HUES6 (cell line): Measurements from ENCODE around the gene PLCXD1.
"Not testable (repeated sequence)": the region's sequence is repeated elsewhere in the genome, so short reads cannot be mapped to it uniquely, and the experiment has no call there.

Source experiments
- H3K27ac ChIP-seq: 2 replicates; pipeline ENCODE4 v1.7.0; 2013; ENCODE audit warnings: low read depth, mild to moderate bottlenecking, low read length, inconsistent platforms
- H3K27me3 ChIP-seq: 2 replicates; pipeline ENCODE4 v1.6.1; 2013; ENCODE audit warnings: low read length; ENCODE audit not compliant: control insufficient read depth, insufficient read depth
- H3K36me3 ChIP-seq: 2 replicates; pipeline ENCODE4 v1.6.1; 2013; ENCODE audit warnings: low read length; ENCODE audit not compliant: control insufficient read depth, insufficient read depth
- H3K4me1 ChIP-seq: 2 replicates; pipeline ENCODE4 v1.6.1; 2013; ENCODE audit warnings: low read length; ENCODE audit not compliant: control insufficient read depth, insufficient read depth
- H3K4me3 ChIP-seq: 2 replicates; pipeline ENCODE4 v1.5.1; 2013; ENCODE audit warnings: low read depth, low read length
- H3K9ac ChIP-seq: one replicate; pipeline ENCODE4 v1.6.1; 2013; ENCODE audit warnings: mild to moderate bottlenecking, low read length
- H3K9me3 ChIP-seq: 2 replicates; pipeline ENCODE4 v1.6.1; 2013; ENCODE audit warnings: low read depth, low read length; ENCODE audit not compliant: control insufficient read depth, insufficient read depth

Gene PLCXD1

DNA sequence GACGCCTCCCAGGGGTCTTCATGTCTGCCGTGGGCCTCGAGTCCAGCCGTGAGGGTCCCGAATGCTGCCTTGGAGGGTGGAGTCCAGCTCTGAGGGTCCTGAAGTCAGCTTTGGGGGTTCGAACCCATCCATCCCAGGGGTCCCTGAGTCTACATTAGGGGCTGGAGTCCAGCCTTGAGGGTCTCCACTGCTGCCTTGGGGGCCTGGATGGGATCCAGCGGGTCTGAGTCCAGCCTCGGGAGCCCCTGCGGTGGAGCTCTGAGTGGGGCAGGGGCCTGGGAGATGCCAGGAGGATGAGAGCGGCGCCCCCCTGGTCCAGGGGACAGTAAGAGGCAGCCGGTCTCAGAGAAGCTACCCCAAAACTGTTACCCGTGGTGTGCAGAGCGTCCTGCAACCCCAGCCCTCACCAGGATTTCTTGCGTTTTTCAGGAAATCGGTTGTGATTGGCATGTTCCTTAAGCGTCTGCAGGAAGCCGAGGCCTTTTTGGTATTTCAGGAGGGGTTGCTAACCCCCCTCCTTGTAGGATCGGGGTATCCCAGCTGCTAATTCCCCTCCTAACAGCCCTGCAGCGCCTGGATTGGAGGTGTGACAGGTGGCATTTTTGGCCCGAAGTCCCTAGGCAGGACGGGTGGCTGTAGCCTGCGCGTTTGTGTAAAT, 39.1 kb downstream of the PLCXD1 start:
- H3K9ac ChIP-seq = peak overlapping the region; percentile 86

GRCh38 chrX:323721-324628, 42.8 kb downstream of the PLCXD1 start:
- H3K4me1 ChIP-seq = peaks cover 16% of the 10 kb centered on the region; the same call in 1 of the 2 replicates
- H3K9ac ChIP-seq = peak overlapping the region; percentile 81
- no peak overlapping the region; the same call in 1 of the 2 replicates for H3K27ac ChIP-seq
- no peaks in the 10 kb centered on the region for H3K36me3 ChIP-seq
- H3K27me3 ChIP-seq = no peaks in the 10 kb centered on the region
- H3K4me3 ChIP-seq = peak overlapping the region; percentile 56
- H3K9me3 ChIP-seq = no peaks in the 10 kb centered on the region

More for the DNA sequence above, 39.1 kb downstream of the PLCXD1 start:
- Histone ChIP-seq H3K4me3 (peak overlapping the region; percentile 78), H3K27me3 (no peaks in the 10 kb centered on the region), H3K9me3 (no peaks in the 10 kb centered on the region), H3K4me1 (peaks cover 11% of the 10 kb centered on the region; the same call in 1 of the 2 replicates), H3K36me3 (peaks cover 13% of the 10 kb centered on the region), H3K27ac (peak overlapping the region; percentile 96; the same call in 1 of the 2 replicates)

- peaks cover 16% of the 10 kb centered on the region; the same call in 1 of the 2 replicates for H3K4me1 ChIP-seq
- H3K9ac ChIP-seq, H3K36me3 ChIP-seq, H3K9me3 ChIP-seq, H3K27me3 ChIP-seq, H3K27ac ChIP-seq, H3K4me3 ChIP-seq: not testable (repeated sequence)
Observed at GRCh38 chrX:324664-325063, 43.5 kb downstream of the PLCXD1 start.

GRCh38 chrX:327660-328126, 46.5 kb downstream of the PLCXD1 start:
- Histone ChIP-seq H3K9ac (no peak overlapping the region), H3K4me3 (no peak overlapping the region), H3K9me3 (0 out of 2 replicates have a peak, but pooled peaks cover 3% of the 10 kb centered on the region), H3K36me3 (0 out of 2 replicates have a peak, but pooled peaks cover under 1% of the 10 kb centered on the region), H3K4me1 (peaks cover 9% of the 10 kb centered on the region; the same call in 1 of the 2 replicates), H3K27me3 (no peaks in the 10 kb centered on the region), H3K27ac (no peak overlapping the region)

DNA sequence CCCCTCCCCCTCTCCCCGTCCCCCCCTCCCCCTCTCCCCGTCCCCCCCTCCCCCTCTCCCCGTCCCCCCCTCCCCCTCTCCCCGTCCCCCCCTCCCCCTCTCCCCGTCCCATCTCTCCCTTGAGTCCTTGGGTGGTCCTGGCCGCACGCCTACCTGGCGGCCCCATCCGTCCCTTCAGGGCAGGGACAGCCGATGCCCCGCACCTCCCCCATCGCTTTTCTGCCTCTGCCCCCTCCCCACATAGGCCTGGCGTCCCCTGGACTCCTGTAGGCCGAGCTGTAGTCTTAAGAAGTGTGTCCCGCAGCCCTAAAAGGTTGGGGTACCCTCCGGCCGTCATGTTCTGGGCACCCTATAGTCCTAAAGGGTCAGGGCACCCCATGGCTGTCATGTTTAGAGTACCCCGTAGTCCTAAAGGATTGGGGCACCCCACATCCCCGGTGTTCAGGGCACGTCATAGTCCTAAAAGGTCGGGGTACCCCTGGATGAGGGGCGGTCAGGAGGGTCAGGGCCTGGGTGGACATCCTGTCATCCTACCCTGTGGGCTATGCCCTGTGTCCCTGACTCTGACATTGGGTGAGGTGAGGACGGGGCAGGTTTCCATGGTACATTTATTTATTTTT, 48.2 kb downstream of the PLCXD1 start:
- Histone ChIP-seq H3K36me3 (peaks cover 15% of the 10 kb centered on the region), H3K9me3 (0 out of 2 replicates have a peak, but pooled peaks cover 3% of the 10 kb centered on the region), H3K4me3 (no peak overlapping the region), H3K27me3 (no peaks in the 10 kb centered on the region), H3K9ac (no peak overlapping the region), H3K4me1 (0 out of 2 replicates have a peak, but pooled peaks cover 5% of the 10 kb centered on the region), H3K27ac (no peak overlapping the region)

GRCh38 chrX:330141-330725, 49.1 kb downstream of the PLCXD1 start:
- not testable (repeated sequence) for H3K9me3 ChIP-seq, H3K4me3 ChIP-seq, H3K27me3 ChIP-seq, H3K27ac ChIP-seq, H3K9ac ChIP-seq, H3K4me1 ChIP-seq
- H3K36me3 ChIP-seq = peaks cover 15% of the 10 kb centered on the region

DNA sequence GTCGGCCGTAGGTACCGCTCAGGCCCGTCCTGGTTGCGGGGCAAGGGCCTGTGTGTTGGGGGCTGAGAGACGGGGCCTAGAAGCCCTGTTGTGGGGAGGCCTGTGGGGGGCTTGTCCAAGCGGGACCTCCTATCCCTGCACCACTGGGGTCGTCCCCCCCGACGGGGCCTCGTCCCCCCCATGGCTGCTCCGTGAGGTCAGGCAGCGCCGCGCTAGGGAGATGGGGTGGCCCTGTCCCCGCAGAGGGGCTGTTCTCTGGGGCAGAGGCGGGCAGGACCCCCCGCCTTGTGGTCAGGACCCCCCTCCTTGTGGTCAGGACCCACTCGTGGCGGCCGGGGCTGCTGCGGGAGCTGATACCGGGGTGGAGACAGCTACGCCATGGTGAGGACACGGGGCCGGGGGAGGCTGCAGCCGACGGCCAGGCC, 49.6 kb downstream of the PLCXD1 start:
- peak overlapping the region; percentile 73 for H3K9ac ChIP-seq
- 0 out of 2 replicates have a peak, but pooled peaks cover 3% of the 10 kb centered on the region for H3K9me3 ChIP-seq
- H3K4me3 ChIP-seq = peak overlapping the region; percentile 56; the same call in 1 of the 2 replicates

GRCh38 chrX:331151-331824, 50.1 kb downstream of the PLCXD1 start:
- Histone ChIP-seq H3K4me3 (peak overlapping the region; percentile 56), H3K36me3 (peaks cover 23% of the 10 kb centered on the region), H3K4me1 (no peaks in the 10 kb centered on the region), H3K27me3 (no peaks in the 10 kb centered on the region), H3K27ac (no peak overlapping the region), H3K9ac (peak overlapping the region; percentile 73), H3K9me3 (0 out of 2 replicates have a peak, but pooled peaks cover 3% of the 10 kb centered on the region)

More for the DNA sequence above, 49.6 kb downstream of the PLCXD1 start:
- 0 out of 2 replicates have a peak, but pooled peaks cover 3% of the 10 kb centered on the region for H3K4me1 ChIP-seq
- H3K36me3 ChIP-seq = peaks cover 19% of the 10 kb centered on the region
- no peaks in the 10 kb centered on the region for H3K27me3 ChIP-seq
- no peak overlapping the region for H3K27ac ChIP-seq

- H3K27me3 ChIP-seq = no peaks in the 10 kb centered on the region
- H3K4me1 ChIP-seq = no peaks in the 10 kb centered on the region
- no peak overlapping the region for H3K27ac ChIP-seq
- 0 out of 2 replicates have a peak, but pooled peaks cover 3% of the 10 kb centered on the region for H3K9me3 ChIP-seq
- H3K36me3 ChIP-seq = peaks cover 29% of the 10 kb centered on the region
- peak overlapping the region; percentile 73 for H3K9ac ChIP-seq
- H3K4me3 ChIP-seq = peak overlapping the region; percentile 56
Observed at GRCh38 chrX:331825-332495, 50.8 kb downstream of the PLCXD1 start.
